Small intestine (tissue), 7 donors: ENCODE data around the gene TLCD1. TPM values are rescaled to one million over a fixed set of nuclear protein-coding genes. Genes with fewer than 3 reads are reported as not detected.

Source experiments
- DNase-seq, 2 donors: peaks; one replicate each; pipeline versions ENCODE4 v3.0.0 to v3.0.0-alpha.2; 2013
- FAIRE-seq: peaks from 2 replicates; lab custom pipeline; 2012; peaks lifted over from hg19 to GRCh38; lab: Jason Lieb, UNC
- H3K27ac ChIP-seq, 3 donors: one replicate each; pipeline ENCODE4 v1.5.1; 2013; ENCODE audit warnings: low read length in 2 of 3, mild to moderate bottlenecking in 2 of 3, control low read depth in 1 of 3, inconsistent platforms in 1 of 3, low read depth in 1 of 3, moderate library complexity in 1 of 3
- H3K27me3 ChIP-seq, 3 donors: one replicate each; pipeline ENCODE4 v1.6.1; 2013; ENCODE audit warnings: low read length in 3 of 3, inconsistent platforms in 1 of 3; ENCODE audit not compliant: control insufficient read depth in 3 of 3, insufficient read depth in 3 of 3
- H3K36me3 ChIP-seq, 3 donors: one replicate each; pipeline ENCODE4 v1.6.1; 2013; ENCODE audit warnings: low read length in 3 of 3, inconsistent platforms in 1 of 3, low read depth in 1 of 3, mild to moderate bottlenecking in 1 of 3, moderate library complexity in 1 of 3; ENCODE audit not compliant: control insufficient read depth in 3 of 3, insufficient read depth in 2 of 3
- H3K4me1 ChIP-seq, 3 donors: one replicate each; pipeline ENCODE4 v1.6.1; 2013; ENCODE audit warnings: low read length in 2 of 3, inconsistent platforms in 1 of 3, low read depth in 1 of 3, mild to moderate bottlenecking in 1 of 3, moderate library complexity in 1 of 3; ENCODE audit not compliant: control insufficient read depth in 3 of 3, insufficient read depth in 2 of 3
- H3K4me3 ChIP-seq, 3 donors: one replicate each; pipeline ENCODE4 v1.5.1; 2013; ENCODE audit warnings: low read length in 3 of 3, control low read depth in 1 of 3, inconsistent platforms in 1 of 3, low read depth in 1 of 3, mild to moderate bottlenecking in 1 of 3, moderate library complexity in 1 of 3
- H3K9me3 ChIP-seq, 2 donors: one replicate each; pipeline ENCODE4 v1.6.1; 2013; ENCODE audit warnings: low read depth in 1 of 2, low read length in 1 of 2; ENCODE audit not compliant: control insufficient read depth in 2 of 2, insufficient read depth in 1 of 2
- WGBS, 3 donors: extraction: QIAGEN DNeasy Blood & Tissue Kit; methylation state at CpG; one replicate each; pipeline ENCODE4 v1.1.7; 2013; 5-methylcytosine and 5-hydroxymethylcytosine counted together
- polyA plus RNA-seq, 4 donors: library from polyadenylated mRNA; stranded (reverse) in 3 of 4; unstranded in 1 of 4; fragments of 200-250 nt in 3 of 4; fragments of 120-200 nt in 1 of 4; gene quantifications; one replicate each; pipeline versions ENCODE4 v1.2.1 to v1.2.3, GENCODE V29; 2013
- donor health status: healthy with polysubstance abuse.
- donor health status: control.
- donor health status: control.
- donor health status: Bipolar disorder and iron deficiency.
- donor health status: healthy.

TLCD1 gene
- polyA plus RNA-seq, 4 donors = 10.7 to 21.3 (median 11.6) TPM

- FAIRE-seq (no peak), DNase-seq (peak; percentile 79 to 91)
- H3K36me3 ChIP-seq = peaks cover 2 to 59% (median 13%) of the 10 kb centered on the region in 3 donors
- 0 to 1% (median 1%) methylated on average over 34 to 61 of the region's 61 CpGs for WGBS, 3 donors
- peaks cover 0 to 47% (median 7%) of the 10 kb centered on the region in 3 donors for H3K4me1 ChIP-seq
- no peaks in the 10 kb centered on the region for H3K27me3 ChIP-seq
- H3K9me3 ChIP-seq = no peaks in the 10 kb centered on the region
- peak overlapping the region; percentile 80 to 87 (median 83) for H3K4me3 ChIP-seq
- peak overlapping the region; percentile 98 to 100 (median 99) for H3K27ac ChIP-seq
These were observed 18.3 kb upstream of the TLCD1 start for GRCh38 chr17:28744104-28744971.

- Histone ChIP-seq H3K9me3 (no peaks in the 10 kb centered on the region), H3K4me1 (peaks cover 0 to 47% (median 7%) of the 10 kb centered on the region in 3 donors), H3K4me3 (peak within 1 kb of the TSS; percentile 80 to 87 (median 83)), H3K27me3 (no peaks in the 10 kb centered on the region), H3K36me3 (peaks cover 0 to 55% (median 8%) of the 10 kb centered on the region in 3 donors), H3K27ac (peak within 1 kb of the TSS; percentile 98 to 100 (median 99))
- no peak for FAIRE-seq
- 1% methylated on average over 51 to 70 of the region's 70 CpGs for WGBS, 3 donors
- peak; percentile 94 to 95 for DNase-seq
These were observed 17.4 kb upstream of the TLCD1 start, which contains the start of gene TRAF4 for GRCh38 chr17:28743243-28744103. TSS of gene TRAF4 (plus strand) at chr17:28744011. CDS start at chr17:28744113, 102 bp downstream.

- Histone ChIP-seq H3K36me3 (peaks cover 0 to 47% (median 0%) of the 10 kb centered on the region in 3 donors), H3K27me3 (no peaks in the 10 kb centered on the region), H3K4me3 (no peak overlapping the region), H3K27ac (peak overlapping the region in 1 of 3 donors; percentile 6), H3K4me1 (peaks cover 0 to 31% (median 0%) of the 10 kb centered on the region in 3 donors), H3K9me3 (no peaks in the 10 kb centered on the region)
- DNase-seq (no peak), FAIRE-seq (no peak)
- 58 to 68% (median 68%) methylated on average over 18 to 19 of the region's 19 CpGs for WGBS, 3 donors
These were observed 15.6 kb upstream of the TLCD1 start for GRCh38 chr17:28741358-28742349.

- peaks cover 0 to 21% (median 0%) of the 10 kb centered on the region in 3 donors for H3K4me1 ChIP-seq
- WGBS, 3 donors = 86 to 89% (median 86%) methylated on average over 10 of the region's 10 CpGs
- peak overlapping the region in 1 of 3 donors; percentile 6 for H3K27ac ChIP-seq
- H3K36me3 ChIP-seq = peaks cover 0 to 37% (median 0%) of the 10 kb centered on the region in 3 donors
- no peaks in the 10 kb centered on the region for H3K9me3 ChIP-seq
- DNase-seq (no peak), FAIRE-seq (no peak)
- no peaks in the 10 kb centered on the region for H3K27me3 ChIP-seq
- no peak overlapping the region for H3K4me3 ChIP-seq
These were observed 14.6 kb upstream of the TLCD1 start for GRCh38 chr17:28740406-28741357.

DNA sequence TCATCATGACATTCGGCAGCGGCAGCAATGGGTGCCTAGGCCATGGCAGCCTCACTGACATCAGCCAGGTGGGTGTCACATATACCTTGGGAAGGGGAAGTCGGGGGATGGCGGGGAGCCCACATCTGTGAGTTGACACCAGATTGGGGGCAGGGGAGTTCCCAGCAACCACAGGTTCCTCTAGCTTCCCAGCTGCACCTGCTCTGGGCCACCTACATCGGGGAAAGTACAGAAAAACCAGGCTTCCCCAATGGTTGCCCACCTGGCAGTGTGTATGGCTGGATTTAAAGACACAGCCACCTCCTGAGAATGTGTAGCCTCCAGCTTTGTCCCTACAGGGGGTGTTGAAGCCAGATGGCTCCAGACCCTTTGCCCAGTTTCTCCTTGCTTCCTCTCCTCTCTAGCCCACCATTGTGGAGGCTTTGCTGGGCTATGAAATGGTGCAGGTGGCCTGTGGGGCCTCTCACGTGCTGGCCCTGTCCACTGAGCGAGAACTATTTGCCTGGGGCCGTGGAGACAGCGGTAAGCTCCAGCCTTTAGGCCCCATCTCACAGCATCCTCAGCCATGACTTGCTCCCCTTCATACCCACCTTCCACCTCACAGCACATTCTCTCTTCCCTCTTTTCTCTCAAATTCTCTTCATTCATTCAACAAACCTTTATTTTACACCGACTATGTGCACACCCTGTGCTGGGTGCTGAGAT lies 12.8 kb upstream of the TLCD1 start:
- DNase-seq (no peak), FAIRE-seq (no peak)
- WGBS, 3 donors = 79 to 93% (median 90%) methylated on average over 10 of the region's 10 CpGs
- H3K27ac ChIP-seq = peak overlapping the region in 1 of 3 donors; percentile 3
- H3K9me3 ChIP-seq = no peaks in the 10 kb centered on the region
- H3K4me1 ChIP-seq = peaks cover 0 to 19% (median 0%) of the 10 kb centered on the region in 3 donors
- no peaks in the 10 kb centered on the region for H3K27me3 ChIP-seq
- H3K36me3 ChIP-seq = peaks cover 0 to 39% (median 0%) of the 10 kb centered on the region in 3 donors
- no peak overlapping the region for H3K4me3 ChIP-seq

GRCh38 chr17:28737770-28738679 lies 12.0 kb upstream of the TLCD1 start:
- FAIRE-seq (no peak), DNase-seq (no peak)
- Histone ChIP-seq H3K36me3 (peaks cover 0 to 41% (median 0%) of the 10 kb centered on the region in 3 donors), H3K9me3 (no peaks in the 10 kb centered on the region), H3K27me3 (no peaks in the 10 kb centered on the region), H3K4me1 (peaks cover 0 to 15% (median 0%) of the 10 kb centered on the region in 3 donors), H3K27ac (peak overlapping the region in 2 of 3 donors; percentile 34 to 47), H3K4me3 (no peak overlapping the region)
- 77 to 82% (median 82%) methylated on average over 20 to 22 of the region's 22 CpGs for WGBS, 3 donors
